Stimulated activated CD8-positive, alpha-beta memory T cell treated with anti-CD3 and anti-CD28 coated beads, Interleukin-12 subunit alpha, Interleukin-12 subunit beta, amount 100 ng/mL, for 4 hours (primary cell): Measurements from ENCODE around the gene GGTA1.
"Not testable (repeated sequence)": the region's sequence is repeated elsewhere in the genome, so short reads cannot be mapped to it uniquely, and the experiment has no call there.

Source experiments
- DNase-seq: peaks from one replicate; pipeline ENCODE4 v3.0.0-alpha.2; 2020; ENCODE audit warnings: low read depth

The GGTA1 gene

DNA sequence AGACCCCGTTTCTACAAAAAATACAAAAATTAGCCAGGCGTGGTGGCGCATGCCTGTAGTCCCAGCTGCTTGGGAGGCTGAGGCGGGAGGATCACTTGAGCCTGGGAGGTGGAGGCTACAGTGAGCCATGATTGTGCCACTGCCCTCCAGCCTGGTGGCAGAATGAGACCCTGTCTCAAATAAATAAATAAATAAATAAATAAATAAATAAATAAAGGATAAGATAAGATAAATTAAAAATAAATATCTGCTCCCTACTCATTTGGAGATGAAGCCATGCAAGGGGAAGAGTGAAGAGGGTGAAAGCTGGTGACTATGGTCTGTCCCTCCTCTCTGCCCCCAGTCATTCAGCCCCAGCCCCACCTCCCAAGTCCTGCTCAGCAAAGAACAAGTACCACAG, 41.2 kb downstream of the GGTA1 start:
- not testable (repeated sequence) for DNase-seq

- no peak for DNase-seq
Observed at GRCh38 chr9:121455527-121456239, 44.0 kb downstream of the GGTA1 start.

- no peak for DNase-seq
Observed at GRCh38 chr9:121454972-121455371, 44.7 kb downstream of the GGTA1 start.

DNA sequence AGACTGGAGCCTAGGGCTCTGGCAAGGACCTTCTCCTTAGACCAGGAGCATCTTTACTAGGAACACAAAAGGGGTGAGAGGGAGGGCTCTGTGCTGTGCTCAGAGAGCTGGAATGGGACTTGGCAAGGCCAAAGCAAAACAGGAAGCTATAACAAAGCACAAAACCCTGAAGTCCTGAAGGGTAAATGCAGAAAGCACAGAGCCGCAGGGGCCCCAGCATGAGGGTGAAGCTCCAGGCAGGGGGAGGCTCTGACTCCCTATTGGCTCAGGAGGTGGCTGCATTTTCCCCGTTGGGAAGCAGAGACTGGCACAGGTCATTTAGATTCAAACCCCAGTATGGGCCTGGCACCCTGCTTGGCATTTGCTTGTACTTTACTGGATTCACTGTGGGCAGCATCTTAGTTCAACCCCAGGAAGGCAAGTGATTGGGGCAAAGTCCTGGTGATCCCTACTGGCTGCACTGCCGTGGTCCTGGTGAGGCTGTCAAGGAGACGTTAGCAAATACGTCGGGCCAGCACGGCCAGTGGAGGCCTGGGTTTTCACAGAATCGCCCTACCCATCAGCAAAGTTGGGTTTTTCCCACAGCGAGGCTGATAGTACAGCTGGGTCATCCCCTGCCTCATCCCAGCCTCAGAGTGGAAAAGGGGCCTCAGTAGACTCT, 46.3 kb downstream of the GGTA1 start:
- no peak for DNase-seq

DNA sequence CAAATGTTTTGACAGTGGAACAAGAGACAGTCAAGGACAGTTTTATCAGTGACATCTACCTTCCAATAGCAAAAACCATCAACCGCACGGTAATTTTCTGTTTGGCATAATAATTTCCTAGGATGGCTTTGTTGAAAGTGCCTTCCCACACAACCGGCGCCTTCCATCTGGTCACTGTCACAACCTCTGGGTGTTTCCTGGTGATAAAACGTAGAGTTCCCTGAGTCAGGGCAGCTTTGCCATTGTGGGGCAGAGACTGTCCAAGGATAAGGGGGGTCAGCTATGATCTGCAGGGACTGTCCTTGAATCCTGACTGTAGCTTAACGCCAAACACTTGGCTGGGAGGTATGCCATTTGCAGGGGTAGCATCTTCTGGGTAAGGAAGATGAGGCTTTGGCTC, 47.6 kb downstream of the GGTA1 start:
- DNase-seq: no peak

DNA sequence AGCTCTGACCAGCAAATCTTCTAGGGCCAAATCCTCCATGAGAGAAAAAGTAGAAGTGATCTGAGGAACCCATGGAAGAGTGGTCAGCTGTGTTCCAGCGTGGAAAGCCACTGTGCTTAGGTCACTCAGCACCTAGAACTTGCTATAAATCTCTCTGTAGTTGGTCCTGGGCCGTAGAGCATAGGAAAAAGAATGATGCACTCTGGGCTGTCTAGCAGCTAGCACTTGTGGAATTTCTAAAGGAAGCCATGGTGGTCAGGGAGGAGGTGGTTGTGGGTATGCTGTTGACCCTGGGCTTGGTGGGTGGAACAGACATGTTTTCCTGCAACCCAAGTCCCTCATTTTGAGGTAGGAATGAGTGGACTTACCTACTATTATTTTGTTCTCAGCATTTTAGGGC, 48.1 kb downstream of the GGTA1 start:
- no peak for DNase-seq

DNA sequence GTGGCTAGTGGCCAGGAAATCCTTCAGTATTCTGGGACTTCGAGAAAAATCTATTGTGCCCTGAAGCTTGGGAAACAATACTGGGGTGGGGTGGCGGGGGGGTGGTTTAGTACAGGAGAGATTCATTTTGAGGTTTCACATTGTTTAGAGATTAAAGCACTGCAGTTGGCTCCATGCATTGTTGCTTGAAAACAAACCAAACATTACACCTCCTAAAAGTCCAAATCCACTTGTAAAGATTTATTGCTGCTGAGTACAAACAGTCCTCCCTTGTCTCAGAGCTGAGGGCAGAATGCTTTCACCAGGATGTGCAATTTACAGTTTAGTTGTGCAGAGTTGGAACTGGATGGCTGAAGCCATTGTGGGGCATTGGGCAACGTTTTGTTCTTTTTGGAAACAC, 49.4 kb downstream of the GGTA1 start:
- no peak for DNase-seq

DNA sequence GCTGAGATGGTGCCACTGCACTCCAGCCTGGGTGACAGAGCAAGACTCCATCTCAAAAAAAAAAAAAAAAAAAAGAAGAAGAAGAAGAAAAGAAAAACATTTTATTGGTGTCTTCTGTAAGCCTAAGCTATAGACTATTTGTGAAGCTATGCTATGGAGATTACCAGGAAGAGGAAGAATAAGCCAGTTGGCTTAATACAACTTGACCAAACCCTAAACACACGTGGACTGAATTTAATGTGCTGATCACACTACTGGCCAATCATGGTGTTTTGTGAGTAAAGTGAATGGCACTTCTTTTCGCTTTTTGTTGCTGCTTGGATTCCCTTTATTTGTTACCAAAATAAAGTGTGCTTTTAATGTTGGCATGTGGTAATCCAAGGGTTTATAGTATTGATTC, 49.9 kb downstream of the GGTA1 start:
- DNase-seq: no peak

DNA sequence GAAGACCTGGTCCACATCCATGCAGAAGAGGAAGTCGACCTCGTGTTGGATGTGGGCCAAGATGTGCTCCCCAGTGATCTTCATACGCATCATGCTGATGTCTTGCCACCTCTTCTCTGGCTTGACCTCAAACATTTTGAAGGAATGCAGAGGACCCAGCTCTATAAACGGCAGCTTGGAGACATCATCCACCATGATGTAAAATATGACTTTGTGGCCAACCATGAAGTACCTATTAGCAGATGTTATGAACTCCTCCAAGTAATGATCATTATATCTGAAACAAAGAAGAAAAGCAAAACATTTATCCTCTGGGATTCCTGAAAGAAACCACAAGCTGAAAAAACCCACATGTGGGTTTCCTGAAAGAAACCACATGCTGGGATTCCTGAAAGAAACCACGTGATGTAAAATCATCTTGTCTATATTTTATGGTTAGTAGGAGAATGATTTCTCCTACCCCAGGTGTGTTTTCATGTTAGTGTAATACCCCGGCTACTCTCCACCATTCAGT, 52.3 kb downstream of the GGTA1 start:
- no peak for DNase-seq

GRCh38 chr9:121445986-121446385, 53.7 kb downstream of the GGTA1 start:
- DNase-seq: no peak

DNA sequence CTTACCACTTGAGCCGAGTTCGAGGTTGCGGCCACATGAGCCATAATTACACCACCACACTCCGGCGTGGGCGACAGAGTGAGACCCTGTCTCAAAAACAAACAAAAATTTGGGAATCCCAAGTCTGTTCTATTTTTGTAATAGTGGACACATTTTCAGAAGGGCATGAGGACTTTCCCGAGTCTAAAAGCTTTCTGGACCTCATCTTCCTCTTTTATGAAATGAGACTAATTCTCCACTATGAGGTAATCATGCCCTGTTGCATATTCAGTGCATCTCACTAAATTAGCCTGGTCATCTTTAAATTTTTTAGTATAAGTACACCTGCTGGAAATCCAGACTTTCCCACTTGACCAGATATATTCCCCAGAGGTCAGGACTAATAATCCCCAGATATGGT, 55.7 kb downstream of the GGTA1 start:
- DNase-seq: no peak

- DNase-seq: no peak
Observed at GRCh38 chr9:121441165-121441564, 58.5 kb downstream of the GGTA1 start.

GRCh38 chr9:121439711-121440664, 59.7 kb downstream of the GGTA1 start:
- DNase-seq: no peak

DNA sequence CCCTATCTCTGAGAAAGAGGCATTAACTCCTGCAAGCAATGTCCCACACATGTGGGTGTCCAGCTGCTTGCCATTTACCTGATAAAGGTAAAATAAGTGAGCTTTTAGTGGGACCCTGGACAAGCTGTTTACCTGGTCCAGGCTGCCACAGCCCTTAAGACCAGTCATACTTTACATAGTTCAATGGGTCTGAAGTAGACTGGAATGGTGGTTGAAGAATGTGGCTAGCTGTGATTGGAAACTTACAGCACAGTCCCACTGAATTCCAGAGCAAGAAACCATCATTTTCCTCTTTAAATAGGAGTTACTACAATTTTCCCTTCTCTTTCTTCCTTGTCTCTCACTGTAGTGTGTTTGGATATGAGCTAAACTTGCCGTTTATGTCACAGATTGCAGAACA, 60.6 kb downstream of the GGTA1 start:
- DNase-seq: no peak

DNA sequence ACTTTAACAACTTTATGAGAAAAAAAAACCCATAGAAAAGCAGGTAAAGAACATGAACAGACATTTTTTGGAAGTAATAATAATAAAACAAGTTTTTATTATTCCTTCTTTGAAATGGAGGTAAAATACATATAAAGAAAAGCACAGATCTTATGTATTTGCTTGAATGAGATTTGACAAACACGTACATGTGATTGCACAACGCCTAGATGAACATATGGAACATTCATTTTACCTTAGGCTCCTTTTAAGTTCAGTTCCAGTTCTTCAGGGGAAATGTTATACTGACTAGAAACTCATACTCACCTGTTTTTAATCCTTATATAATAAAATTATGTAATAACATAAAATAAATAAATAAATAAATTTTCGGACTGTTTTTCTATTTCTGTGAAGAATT, 61.8 kb downstream of the GGTA1 start:
- no peak for DNase-seq

DNA sequence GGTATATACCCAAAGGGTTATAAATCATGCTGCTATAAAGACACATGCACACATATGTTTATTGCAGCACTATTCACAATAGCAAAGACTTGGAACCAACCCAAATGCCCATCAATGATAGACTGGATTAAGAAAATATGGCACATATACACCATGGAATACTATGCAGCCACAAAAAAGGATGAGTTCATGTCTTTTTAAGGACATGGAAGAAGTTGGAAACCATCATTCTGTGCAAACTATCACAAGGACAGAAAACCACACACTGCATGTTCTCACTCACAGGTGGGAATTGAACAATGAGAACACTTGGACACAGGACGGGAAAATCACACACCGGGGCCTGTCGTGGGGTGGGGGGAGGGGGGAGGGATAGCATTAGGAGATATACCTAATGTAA, 62.6 kb downstream of the GGTA1 start:
- not testable (repeated sequence) for DNase-seq

- DNase-seq: no peak
Observed at GRCh38 chr9:121434969-121435368, 64.7 kb downstream of the GGTA1 start.

DNA sequence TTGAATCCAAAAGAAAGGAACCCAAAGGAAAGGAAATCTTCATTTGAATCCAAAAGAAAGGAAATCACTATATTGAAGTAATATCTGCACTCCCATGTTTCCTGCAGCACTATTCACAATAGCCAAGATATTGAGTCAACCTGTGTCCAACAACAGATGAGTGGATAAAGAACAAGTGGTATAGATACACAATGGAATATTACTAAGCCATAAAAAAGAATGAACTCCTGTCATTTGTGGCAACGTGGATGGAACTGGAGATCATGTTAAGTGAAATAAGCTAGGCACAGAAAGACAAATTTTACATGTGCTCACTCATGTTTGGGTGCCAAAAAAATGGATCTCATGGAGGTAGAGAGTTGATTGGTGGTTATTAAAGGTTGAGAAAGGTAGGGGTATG, 71.7 kb downstream of the GGTA1 start:
- DNase-seq: no peak

- DNase-seq: no peak
Observed at GRCh38 chr9:121424024-121424432, 75.6 kb downstream of the GGTA1 start.

DNA sequence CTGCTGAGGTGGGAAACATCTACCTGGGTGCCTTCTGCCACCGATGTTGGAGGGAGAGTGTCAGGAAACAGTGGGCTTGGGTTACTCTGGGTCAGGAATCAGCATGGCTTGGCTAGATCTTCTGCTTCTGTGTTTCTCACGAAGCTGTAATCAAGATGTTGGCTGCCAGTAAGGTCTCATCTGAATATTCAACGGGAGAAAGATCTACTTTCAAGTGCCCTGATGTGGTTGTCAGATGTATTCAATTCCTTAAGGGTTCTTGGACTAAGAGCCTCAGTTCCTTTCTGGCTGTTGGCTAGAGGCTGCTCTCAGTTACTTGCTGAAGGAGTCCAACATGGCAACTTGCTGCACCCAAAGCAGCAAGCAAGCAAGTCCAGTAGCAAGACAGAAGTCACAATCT, 87.7 kb downstream of the GGTA1 start:
- no peak for DNase-seq

DNA sequence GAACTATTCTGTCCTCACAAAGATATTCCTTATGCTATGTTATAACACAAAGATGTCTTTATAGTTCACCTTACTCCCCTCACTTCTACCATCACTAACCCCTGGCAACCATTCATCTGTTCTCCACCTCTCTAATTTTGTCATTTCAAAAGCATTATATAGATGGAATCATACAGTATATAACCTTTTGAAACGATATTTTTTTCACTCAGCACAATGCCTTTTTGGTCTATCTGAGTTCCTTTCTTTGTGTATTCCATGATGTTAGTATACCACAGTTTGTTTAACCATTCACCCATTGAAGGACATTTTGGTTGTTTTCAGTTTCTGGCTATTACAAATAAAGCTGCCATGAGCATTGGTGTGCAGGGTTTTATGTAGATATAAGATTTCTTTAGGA, 93.7 kb downstream of the GGTA1 start:
- no peak for DNase-seq
